OCI-LY3 (cell line): ENCODE data around the gene MRPS35.

Experiments used
- H2AFZ ChIP-seq: fragments of 200-600, 300-600 bp; shearing (Covaris generic); 2 replicates; pipeline ENCODE4 v1.6.0; 2014; ENCODE audit warnings: antibody characterized with exemption, low read depth, low read length
- H3K27ac ChIP-seq: fragments of 200-600, 300-600 bp; sonication (generic); 2 replicates; pipeline ENCODE4 v1.5.1; 2014; ENCODE audit warnings: mild to moderate bottlenecking, low read length, moderate library complexity, mixed read lengths
- H3K27me3 ChIP-seq: fragments of 200-600, 300-600 bp; sonication (generic); 2 replicates; pipeline ENCODE4 v1.6.1; 2014; ENCODE audit warnings: low read depth, low read length, mixed read lengths
- H3K36me3 ChIP-seq: fragments of 200-600, 300-600 bp; sonication (generic); replicated peaks from 2 replicates; pipeline ENCODE3; 2014; ENCODE audit warnings: low read depth, low read length, mixed read lengths
- H3K4me1 ChIP-seq: fragments of 300-600, 200-600 bp; sonication (generic); 2 replicates; pipeline ENCODE4 v1.6.1; 2014; ENCODE audit warnings: low read length, mixed read lengths
- H3K4me2 ChIP-seq: fragments of 200-600, 300-600 bp; sonication (generic); 2 replicates; pipeline ENCODE4 v1.6.1; 2014; ENCODE audit warnings: low read length, mixed read lengths
- H3K4me3 ChIP-seq: fragments of 300-600, 200-600 bp; sonication (generic); 2 replicates; pipeline ENCODE4 v1.5.1; 2014; ENCODE audit warnings: antibody characterized with exemption, mild to moderate bottlenecking, low read length, moderate library complexity
- H3K79me2 ChIP-seq: fragments of 300-600, 200-600 bp; shearing (Covaris generic); 2 replicates; pipeline ENCODE4 v1.6.1; 2014; ENCODE audit warnings: mild to moderate bottlenecking, low read length, mixed read lengths
- H3K9ac ChIP-seq: fragments of 300-600, 200-600 bp; shearing (Covaris generic); 2 replicates; pipeline ENCODE4 v1.6.0; 2014; ENCODE audit warnings: mild to moderate bottlenecking, low read length, moderate library complexity
- H3K9me3 ChIP-seq: fragments of 200-600, 300-600 bp; shearing (Covaris generic); 2 replicates; pipeline ENCODE4 v1.6.1; 2014; ENCODE audit warnings: low read length, mixed read lengths; ENCODE audit not compliant: insufficient read depth
- H4K20me1 ChIP-seq: fragments of 200-600, 300-600 bp; sonication (generic); 2 replicates; pipeline ENCODE4 v1.6.1; 2016; ENCODE audit warnings: low read length, mixed read lengths; ENCODE audit not compliant: insufficient read depth
- CTCF ChIP-seq: fragments of 200-600, 300-600 bp; sonication (generic); IDR thresholded peaks from 2 replicates; pipeline ENCODE4 v1.5.1; 2014; ENCODE audit warnings: antibody characterized with exemption, low read length, low read depth
- EZH2phosphoT487 ChIP-seq: fragments of 200-600 bp; shearing (Covaris generic); IDR thresholded peaks from 2 replicates; pipeline ENCODE4 v1.6.1; 2018; ENCODE audit warnings: antibody characterized with exemption, mixed run types, low read depth

The MRPS35 gene

DNA sequence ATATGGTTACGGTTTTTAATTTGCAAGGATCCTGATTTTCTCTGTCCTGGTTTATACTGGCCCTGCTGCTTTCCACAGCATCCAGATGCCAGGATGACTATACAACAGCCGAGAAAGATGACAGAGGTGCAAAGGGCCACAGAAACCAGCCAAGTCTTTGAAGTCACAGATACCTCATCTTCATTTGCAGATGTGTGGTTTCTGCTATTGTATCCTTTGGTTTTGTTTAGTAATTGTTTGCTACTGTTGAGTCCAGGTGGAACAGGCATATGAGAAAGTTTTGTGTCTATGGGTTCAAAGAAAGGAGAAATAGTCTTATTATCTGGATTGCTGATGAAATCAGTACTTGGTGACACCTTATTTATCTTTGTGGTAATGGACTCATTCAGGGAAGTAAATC is 52.1 kb downstream of the MRPS35 start:
- Histone ChIP-seq H2AFZ (no peak overlapping the region), H4K20me1 (no peaks in the 10 kb centered on the region), H3K27ac (no peak overlapping the region)

GRCh38 chr12:27766587-27766986 is 56.0 kb downstream of the MRPS35 start:
- Histone ChIP-seq H3K27me3 (no peaks in the 10 kb centered on the region), H3K4me1 (no peaks in the 10 kb centered on the region), H3K36me3 (peaks cover 4% of the 10 kb centered on the region), H2AFZ (no peak overlapping the region), H3K9me3 (no peaks in the 10 kb centered on the region), H3K9ac (no peak overlapping the region), H3K79me2 (no peaks in the 10 kb centered on the region), H3K27ac (no peak overlapping the region), H4K20me1 (no peaks in the 10 kb centered on the region), H3K4me2 (no peak overlapping the region), H3K4me3 (no peak overlapping the region)
- no peak for TF ChIP-seq CTCF

More for the DNA sequence above, 52.1 kb downstream of the MRPS35 start:
- H3K9me3 ChIP-seq: no peaks in the 10 kb centered on the region
- TF ChIP-seq CTCF (no peak), EZH2phosphoT487 (no peak)
- H3K27me3 ChIP-seq: no peaks in the 10 kb centered on the region
- H3K4me3 ChIP-seq: no peak overlapping the region
- peaks cover 4% of the 10 kb centered on the region for H3K36me3 ChIP-seq
- no peak overlapping the region for H3K9ac ChIP-seq
- H3K79me2 ChIP-seq: no peaks in the 10 kb centered on the region
- H3K4me2 ChIP-seq: no peak overlapping the region
- H3K4me1 ChIP-seq: no peaks in the 10 kb centered on the region

GRCh38 chr12:27769142-27769673 is 58.6 kb downstream of the MRPS35 start:
- no peak overlapping the region for H3K4me2 ChIP-seq
- TF ChIP-seq CTCF: no peak
- TF ChIP-seq EZH2phosphoT487: no peak
- peaks cover 4% of the 10 kb centered on the region for H3K36me3 ChIP-seq
- no peaks in the 10 kb centered on the region for H4K20me1 ChIP-seq
- H3K4me3 ChIP-seq: no peak overlapping the region
- H3K27ac ChIP-seq: no peak overlapping the region
- H3K9ac ChIP-seq: no peak overlapping the region
- H3K9me3 ChIP-seq: no peaks in the 10 kb centered on the region
- H3K4me1 ChIP-seq: no peaks in the 10 kb centered on the region
- H2AFZ ChIP-seq: no peak overlapping the region
- H3K27me3 ChIP-seq: no peaks in the 10 kb centered on the region
- no peaks in the 10 kb centered on the region for H3K79me2 ChIP-seq

DNA sequence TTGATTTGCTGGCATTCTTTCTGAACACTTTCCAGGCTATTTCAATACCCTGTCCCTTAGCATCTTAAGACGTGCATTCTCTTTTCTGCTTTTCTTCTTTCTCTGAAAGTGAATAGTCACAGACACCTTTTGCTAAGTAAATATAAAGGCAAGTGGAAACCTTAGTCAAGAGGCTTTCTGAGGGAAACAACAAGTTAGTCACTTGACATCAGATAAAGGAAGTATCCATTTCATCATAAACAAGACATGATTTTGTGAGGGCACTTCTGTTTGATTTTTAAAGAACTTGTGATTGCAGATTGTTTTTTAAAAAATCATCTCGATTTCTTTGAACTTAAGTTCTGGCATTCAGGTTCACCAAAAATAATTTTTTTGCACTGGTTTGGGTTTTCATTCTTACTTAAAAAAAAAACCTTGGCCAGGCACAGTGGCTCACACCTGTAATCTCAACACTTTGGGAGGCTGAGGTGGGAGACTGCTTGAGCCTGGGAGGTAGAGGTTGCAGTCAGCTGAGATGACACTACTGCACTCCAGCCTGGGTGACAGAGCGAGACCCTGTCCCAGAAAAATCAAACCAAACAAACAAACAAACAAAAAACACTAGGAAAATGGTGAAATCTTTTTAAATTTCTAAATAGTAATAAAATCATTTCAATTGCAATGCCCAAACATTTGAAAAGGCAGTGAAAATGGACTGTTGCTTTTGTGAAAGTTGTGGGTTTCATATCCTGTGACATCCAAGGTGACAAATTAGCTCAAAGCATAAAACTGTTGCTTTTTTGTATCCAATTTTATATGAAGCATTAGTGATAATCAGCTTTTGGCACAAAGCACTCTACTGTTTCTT is 61.1 kb downstream of the MRPS35 start:
- Histone ChIP-seq H3K9ac (no peak overlapping the region), H3K79me2 (no peaks in the 10 kb centered on the region), H3K9me3 (no peaks in the 10 kb centered on the region), H3K27me3 (no peaks in the 10 kb centered on the region), H4K20me1 (no peaks in the 10 kb centered on the region), H3K4me2 (no peak overlapping the region), H3K27ac (no peak overlapping the region), H3K36me3 (no peaks in the 10 kb centered on the region), H3K4me3 (no peak overlapping the region), H2AFZ (no peak overlapping the region), H3K4me1 (no peaks in the 10 kb centered on the region)
- TF ChIP-seq EZH2phosphoT487 (no peak), CTCF (no peak)
